ENCODE data around the gene RUVBL2.
"Not testable (repeated sequence)": the region's sequence is repeated elsewhere in the genome, so short reads cannot be mapped to it uniquely, and the experiment has no call there.

The RUVBL2 gene

GRCh38 chr19:49050376-49051033, 56.8 kb downstream of the RUVBL2 start:
- not testable (repeated sequence) for DNase-seq

GRCh38 chr19:49056101-49056901, 62.6 kb downstream of the RUVBL2 start:
- DNase-seq, result peak in 1 of 2 experiments; percentile 27

GRCh38 chr19:49056902-49057596, 63.4 kb downstream of the RUVBL2 start:
- DNase-seq, result not testable (repeated sequence)

GRCh38 chr19:49057636-49058234, 64.0 kb downstream of the RUVBL2 start, which contains the start of gene CGB7:
CGB7 (minus strand) TSS chr19:49057749; CDS start chr19:49055375, 2,374 bp downstream.
- no peak for DNase-seq

GRCh38 chr19:49058562-49058961, 64.9 kb downstream of the RUVBL2 start:
- DNase-seq, result no peak

- no peak for DNase-seq
Measured at GRCh38 chr19:49059053-49059452, 65.4 kb downstream of the RUVBL2 start.

- no peak for DNase-seq
Measured at GRCh38 chr19:49061000-49061399, 67.3 kb downstream of the RUVBL2 start.

GRCh38 chr19:49061445-49061844, 67.8 kb downstream of the RUVBL2 start:
- DNase-seq, result no peak

- DNase-seq, result no peak
Measured at GRCh38 chr19:49064029-49064629, 70.4 kb downstream of the RUVBL2 start.

- DNase-seq, result no peak
Measured at GRCh38 chr19:49064768-49065611, 71.3 kb downstream of the RUVBL2 start, which contains the start of gene NTF4. NTF4 (minus strand) TSS chr19:49064818; CDS start chr19:49061997, 2,821 bp downstream.
